ENCODE results near the gene FOXO6.
A peak's percentile ranks its signal among the peaks of the same experiment; 100 is the strongest.

FOXO6 gene

DNA sequence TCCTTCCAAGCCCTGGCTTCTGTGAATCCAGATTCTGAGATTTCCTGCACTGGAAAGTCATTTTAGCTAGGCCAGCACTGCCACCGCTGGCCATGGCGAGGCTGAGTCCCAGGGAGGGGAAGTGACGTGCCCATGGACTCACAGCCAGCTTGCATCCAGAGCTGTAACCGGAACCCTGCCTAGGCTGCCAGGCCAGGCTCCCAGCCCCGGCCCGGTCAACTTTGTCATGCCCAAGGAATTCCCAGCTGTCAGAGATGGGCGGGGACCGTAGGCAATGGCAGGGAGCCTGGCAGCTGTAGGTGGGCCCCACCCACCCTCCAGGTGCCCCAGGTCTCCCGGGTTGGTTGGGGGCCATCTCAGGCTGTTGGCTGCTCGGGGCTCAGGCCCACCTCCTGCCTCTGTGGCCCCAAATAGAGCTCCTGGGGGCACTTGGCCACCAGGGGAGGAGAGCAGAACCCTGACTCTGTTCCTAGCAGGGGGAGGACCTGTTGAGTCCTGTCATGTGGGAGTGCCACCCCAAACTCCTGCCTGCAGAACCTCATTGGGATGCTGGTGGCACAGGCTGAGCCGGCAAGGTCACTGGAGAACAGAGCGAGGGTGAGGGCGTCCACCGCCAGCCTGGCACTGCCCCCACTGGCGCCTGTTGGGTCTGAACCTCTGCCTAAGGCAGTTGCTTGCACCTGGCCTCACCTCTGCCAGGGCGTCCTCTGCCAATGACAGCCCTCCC, 57.8 kb downstream of the FOXO6 start:
- H3K4me3 ChIP-seq (ENCODE audit: low read depth, low read length) = no peak overlapping the region
- ChIA-PET POLR2A (no interaction called here), CTCF (interaction anchor here (1.0 to 16.2 kb wide), 21 partner anchors 9 to 175 kb away, joined by 3 to 365 read pairs (median 9); no protein-coding TSS in a partner anchor)
- TF ChIP-seq, protein P1, sequence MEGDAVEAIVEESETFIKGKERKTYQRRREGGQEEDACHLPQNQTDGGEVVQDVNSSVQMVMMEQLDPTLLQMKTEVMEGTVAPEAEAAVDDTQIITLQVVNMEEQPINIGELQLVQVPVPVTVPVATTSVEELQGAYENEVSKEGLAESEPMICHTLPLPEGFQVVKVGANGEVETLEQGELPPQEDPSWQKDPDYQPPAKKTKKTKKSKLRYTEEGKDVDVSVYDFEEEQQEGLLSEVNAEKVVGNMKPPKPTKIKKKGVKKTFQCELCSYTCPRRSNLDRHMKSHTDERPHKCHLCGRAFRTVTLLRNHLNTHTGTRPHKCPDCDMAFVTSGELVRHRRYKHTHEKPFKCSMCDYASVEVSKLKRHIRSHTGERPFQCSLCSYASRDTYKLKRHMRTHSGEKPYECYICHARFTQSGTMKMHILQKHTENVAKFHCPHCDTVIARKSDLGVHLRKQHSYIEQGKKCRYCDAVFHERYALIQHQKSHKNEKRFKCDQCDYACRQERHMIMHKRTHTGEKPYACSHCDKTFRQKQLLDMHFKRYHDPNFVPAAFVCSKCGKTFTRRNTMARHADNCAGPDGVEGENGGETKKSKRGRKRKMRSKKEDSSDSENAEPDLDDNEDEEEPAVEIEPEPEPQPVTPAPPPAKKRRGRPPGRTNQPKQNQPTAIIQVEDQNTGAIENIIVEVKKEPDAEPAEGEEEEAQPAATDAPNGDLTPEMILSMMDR (IDR thresholded peaks at IDR 0.05; ENCODE audit: insufficient read depth, low read length, missing control alignments) = peak; percentile 3
- peak; percentile 37 for DNase-seq (ENCODE audit: low read depth, low spot score)

DNA sequence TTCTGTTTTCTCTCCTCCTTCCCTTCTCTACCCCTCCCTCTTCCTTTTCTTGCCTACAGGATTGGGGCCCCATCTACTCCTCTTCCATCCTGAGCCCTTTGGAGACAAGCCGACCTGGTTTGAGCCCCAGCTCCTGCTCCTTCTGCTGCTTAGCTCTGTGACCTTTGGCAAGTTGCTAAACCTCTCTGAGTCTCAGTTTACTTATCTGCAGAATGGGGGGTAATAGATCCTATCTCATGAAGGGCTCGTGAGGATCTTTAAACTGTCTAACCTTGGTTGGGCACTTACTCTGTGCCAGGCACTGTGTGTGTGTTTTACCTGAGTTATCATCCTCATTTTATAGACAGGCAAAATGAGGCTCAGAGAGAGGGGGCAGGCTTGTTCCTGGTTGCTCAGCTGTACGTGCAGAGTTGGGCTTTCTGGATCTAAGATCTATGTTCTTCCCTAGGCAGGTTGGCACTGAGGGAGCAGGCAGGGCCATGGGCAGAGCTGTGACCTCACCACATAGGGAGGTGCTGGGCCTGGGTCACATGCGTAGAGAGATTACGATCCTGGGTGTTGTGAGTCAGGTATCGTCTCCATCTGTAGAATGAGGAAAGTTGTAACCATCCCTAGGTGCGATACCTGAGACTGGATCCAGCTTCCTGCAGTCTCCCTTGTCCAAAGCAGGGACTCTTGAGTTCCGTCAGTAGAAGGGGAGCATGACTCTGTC, 58.5 kb downstream of the FOXO6 start:
- CTCF ChIA-PET = interaction anchor here (1.0 to 16.2 kb wide), 13 partner anchors 9 to 176 kb away, joined by 3 to 365 read pairs (median 18); no protein-coding TSS in a partner anchor
- no peak overlapping the region for H3K4me3 ChIP-seq (ENCODE audit: low read depth, low read length)
- POLR2A ChIA-PET = no interaction called here
- no peak for DNase-seq (ENCODE audit: low read depth, low spot score)
- TF ChIP-seq, protein P1 (IDR thresholded peaks at IDR 0.05; ENCODE audit: insufficient read depth, low read length, missing control alignments) = no peak

DNA sequence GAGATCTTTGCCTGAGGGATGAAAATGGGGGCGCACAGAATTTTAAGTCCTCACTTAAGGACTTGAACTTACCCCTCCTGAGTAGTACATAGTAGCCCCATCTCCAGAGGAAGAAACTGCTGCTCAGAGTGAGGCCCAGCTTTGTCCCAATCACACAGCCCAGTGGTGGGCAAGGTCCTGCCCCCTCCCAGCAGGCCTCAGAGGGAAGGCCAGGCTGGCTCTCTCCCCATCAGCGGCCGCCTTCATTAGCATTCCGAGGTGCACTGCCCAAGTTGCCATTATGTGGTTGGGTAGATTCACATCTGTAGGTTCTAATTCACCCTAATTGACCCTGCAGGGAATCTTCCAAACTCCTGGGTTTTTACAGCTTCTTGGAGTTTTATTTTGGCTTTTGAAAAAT, 59.1 kb downstream of the FOXO6 start:
- no peak for DNase-seq (ENCODE audit: low read depth, low spot score)
- CTCF ChIA-PET = interaction anchor here (0.9 to 16.2 kb wide), 7 partner anchors 11 to 177 kb away, joined by 4 to 365 read pairs (median 38); no protein-coding TSS in a partner anchor
- no peak overlapping the region for H3K4me3 ChIP-seq (ENCODE audit: low read depth, low read length)
- POLR2A ChIA-PET = no interaction called here
- TF ChIP-seq, protein P1 (IDR thresholded peaks at IDR 0.05; ENCODE audit: insufficient read depth, low read length, missing control alignments) = no peak

DNA sequence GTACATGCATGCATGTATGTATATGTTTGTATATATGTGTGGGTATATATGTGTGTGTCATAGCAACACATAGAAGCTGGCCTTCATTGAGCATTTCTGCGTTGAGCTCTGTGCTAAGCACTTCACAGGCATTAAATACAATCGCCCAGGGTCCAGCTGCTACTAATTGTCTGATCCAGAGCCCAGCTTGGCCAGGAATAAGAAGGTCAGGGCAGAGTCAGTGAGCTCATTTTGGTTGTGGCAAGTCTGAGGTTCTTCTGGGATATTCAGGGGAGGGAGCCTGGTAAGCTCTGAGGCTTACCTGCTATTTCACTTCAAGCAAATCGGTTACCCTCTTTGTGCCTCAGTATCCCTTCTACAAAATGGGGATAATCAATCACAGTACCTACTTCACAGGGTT, 59.6 kb downstream of the FOXO6 start:
- TF ChIP-seq, protein P1 (IDR thresholded peaks at IDR 0.05; ENCODE audit: insufficient read depth, low read length, missing control alignments) = no peak
- ChIA-PET POLR2A (no interaction called here), CTCF (interaction anchor here (0.9 to 16.2 kb wide), 5 partner anchors 11 to 158 kb away, joined by 4 to 365 read pairs (median 110); no protein-coding TSS in a partner anchor)
- H3K4me3 ChIP-seq (ENCODE audit: low read depth, low read length) = no peak overlapping the region
- no peak for DNase-seq (ENCODE audit: low read depth, low spot score)

DNA sequence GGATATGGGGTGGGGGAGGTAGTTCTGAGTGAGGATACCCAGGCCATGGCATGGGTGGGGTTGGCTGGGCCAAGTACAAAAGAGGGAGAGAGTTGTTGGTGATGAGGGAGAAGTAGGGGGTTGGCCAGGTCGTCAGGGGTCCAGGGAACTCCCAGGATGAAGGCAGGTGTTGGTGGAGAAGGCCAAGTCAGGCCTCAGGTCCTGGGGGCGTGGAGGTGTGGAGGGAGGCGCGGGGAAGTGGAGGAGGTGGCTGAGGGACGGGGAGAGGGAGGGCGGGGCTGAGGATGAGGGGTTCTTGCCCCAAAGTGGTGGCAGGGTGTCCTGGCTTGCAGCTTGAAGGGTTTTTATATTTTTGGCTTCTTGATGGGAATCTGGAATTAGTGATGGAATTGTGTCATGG, 61.1 kb downstream of the FOXO6 start:
- POLR2A ChIA-PET = no interaction called here

More for the DNA sequence above, 61.1 kb downstream of the FOXO6 start:
- CTCF ChIA-PET = interaction anchor here (1.6 to 16.2 kb wide), 4 partner anchors 11 to 153 kb away, joined by 4 to 365 read pairs (median 18); no protein-coding TSS in a partner anchor
- TF ChIP-seq, protein P1 (IDR thresholded peaks at IDR 0.05; ENCODE audit: insufficient read depth, low read length, missing control alignments) = no peak
- DNase-seq (ENCODE audit: low read depth, low spot score) = no peak
- H3K4me3 ChIP-seq (ENCODE audit: low read depth, low read length) = no peak overlapping the region

All from AG04449 (cell line).